Inferior parietal cortex (tissue), 1 donor: ENCODE results near the gene NAPEPLD.
"Not testable (repeated sequence)": the region's sequence is repeated elsewhere in the genome, so short reads cannot be mapped to it uniquely, and the experiment has no call there.

ENCODE experiments used
- DNase-seq: peaks from one replicate; pipeline ENCODE4 v3.0.0-alpha.2; 2016; ENCODE audit errors: extremely low spot score

NAPEPLD gene

DNA sequence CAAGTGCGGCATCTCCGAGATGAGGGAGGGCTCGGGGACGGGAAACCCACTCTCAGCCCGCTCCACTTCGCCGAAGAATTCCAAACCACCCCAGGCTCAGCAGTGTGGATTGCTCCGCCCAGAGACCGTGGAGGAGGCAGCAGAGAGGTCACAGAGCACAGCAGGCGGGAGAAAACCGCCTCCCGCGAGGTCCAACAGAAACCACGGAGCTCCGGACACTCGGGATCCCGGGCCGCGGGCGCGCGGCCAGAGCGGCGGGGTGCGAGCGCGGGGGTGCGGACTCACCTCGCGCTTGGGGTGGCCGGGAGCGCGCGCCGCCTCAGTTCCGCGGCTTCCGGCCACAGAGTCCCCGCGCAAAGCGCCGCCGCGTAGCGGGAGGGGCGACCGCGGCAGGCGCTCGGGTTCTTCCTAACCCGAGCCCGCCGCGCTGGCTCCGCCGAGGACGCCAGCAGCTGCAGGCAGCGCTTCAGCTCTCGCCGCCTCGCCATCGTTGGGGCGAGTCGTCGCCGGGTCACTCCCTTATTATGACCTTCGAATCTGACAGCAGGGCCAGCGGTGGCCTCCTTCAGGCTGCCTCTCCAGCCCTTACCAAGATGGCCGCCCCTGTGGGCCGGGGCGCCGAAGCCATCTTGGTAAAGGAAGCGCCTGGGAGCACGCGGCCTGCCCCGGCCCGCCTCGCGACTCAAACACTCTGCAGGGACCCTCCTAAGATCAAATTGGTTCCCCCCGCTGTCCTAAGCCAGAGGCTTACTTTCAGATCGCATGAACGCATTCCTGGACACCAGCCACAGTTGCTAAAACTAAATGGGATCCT is at the start of gene NAPEPLD:
NAPEPLD (minus strand) TSS at position 106 of the 814 bp plus-strand sequence. CDS start 20,323 bp downstream, outside the sequence.
- DNase-seq: peak; percentile 89

DNA sequence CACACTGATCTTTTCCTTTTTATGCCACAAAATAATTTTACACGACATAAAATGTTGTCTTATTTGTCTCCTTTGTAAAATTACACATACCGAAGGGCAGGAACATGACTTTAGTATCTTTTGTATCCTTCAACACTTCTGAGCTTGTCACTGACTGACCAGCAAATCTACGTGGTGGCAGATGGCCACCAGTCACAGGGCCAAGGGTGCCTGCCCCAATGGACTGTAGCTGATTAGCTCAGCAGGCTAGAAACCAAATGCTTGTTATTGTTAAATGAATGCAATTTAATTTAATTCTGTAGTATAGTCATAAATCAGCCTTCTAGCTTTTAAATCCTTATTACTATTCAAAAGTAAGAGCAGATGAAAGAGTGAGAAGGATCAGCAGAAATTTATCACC is 49.2 kb upstream of the NAPEPLD start:
- DNase-seq: not testable (repeated sequence)

DNA sequence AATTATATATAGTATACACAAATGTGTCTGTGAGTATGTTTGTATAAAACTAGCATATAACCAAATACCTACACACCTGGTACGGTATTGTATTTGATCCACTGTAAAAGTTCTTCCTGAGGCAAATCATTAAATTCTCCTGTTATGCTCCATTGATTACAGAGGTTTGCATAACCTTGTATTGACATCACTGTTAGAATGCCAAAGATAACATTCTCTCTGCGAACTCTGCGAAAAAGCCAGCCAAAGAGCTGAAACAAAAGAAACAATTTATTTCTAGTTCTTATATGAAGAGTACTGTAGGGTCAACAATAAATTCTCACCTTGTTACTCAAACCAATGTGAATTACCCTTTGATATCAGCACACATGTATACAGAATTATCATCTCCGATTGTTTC is 46.5 kb upstream of the NAPEPLD start:
- DNase-seq: not testable (repeated sequence)

DNA sequence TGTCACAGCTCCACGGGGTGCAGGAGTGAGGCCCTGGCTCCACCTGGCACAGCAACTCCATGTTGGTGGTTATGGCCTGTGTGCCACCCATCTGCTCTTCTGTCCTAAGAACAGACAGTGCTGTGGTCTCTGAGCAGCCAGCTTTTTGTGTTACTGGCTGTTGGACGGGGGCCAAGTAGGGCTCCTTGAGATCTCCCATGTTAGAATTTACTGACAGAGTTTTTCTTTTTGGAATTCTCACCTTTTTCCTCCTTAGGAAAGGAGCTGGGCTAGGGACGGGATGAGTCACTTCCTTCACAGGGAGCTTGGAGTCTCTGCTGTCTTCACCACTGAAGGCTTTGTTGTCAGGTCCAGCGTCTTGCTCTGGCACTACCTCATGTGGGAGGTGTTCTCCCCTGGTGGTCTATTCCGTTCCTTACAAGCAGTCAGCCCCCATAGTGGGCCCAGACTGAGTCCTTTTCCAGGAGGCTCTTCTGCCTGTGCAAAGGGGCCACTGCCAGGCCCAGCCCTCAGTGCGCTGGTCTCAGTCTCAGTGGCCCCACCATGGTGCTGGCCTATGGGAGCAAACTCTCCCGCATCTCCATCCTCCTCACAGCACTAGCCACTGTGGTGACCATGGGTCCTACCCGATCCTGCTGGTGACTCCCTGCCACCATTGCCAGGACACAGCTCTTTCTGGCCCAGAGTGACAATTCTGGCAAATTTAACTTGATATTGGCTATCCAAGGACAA is 23.7 kb upstream of the NAPEPLD start:
- not testable (repeated sequence) for DNase-seq

DNA sequence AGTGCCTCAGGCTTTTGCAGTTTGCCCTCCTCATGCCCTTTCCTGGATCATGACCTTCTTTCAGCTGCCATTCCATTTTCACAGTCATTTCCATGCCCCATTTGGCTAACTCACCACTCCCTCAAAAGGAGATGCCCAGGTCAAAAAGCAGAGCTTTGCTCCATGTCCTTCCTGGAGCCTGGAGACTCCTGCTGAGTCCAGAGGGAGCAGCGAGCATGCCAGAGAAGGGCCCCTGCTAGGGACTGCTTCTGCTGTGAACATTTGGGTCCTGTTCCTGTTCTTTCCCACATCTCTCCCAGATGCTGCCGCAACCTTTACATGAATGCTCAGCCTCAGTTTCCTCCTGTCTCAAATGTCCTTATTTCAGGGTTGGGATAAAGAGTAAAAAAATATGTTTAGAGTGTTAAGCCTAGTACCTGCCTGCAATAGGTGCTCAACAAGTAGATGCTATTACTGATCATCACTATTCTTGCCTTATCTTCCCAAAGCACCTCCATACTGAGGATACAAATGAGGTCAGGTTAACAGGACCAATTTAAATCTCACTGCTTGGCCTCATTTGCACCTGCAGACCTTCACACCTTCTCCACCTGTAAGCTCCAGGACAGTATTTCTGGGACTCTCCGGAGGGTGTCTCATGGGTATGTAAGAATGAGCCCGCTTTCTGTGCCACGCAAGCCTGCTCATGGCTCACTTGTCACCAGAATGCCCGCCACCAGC is 23.0 kb upstream of the NAPEPLD start:
- DNase-seq: not testable (repeated sequence)

DNA sequence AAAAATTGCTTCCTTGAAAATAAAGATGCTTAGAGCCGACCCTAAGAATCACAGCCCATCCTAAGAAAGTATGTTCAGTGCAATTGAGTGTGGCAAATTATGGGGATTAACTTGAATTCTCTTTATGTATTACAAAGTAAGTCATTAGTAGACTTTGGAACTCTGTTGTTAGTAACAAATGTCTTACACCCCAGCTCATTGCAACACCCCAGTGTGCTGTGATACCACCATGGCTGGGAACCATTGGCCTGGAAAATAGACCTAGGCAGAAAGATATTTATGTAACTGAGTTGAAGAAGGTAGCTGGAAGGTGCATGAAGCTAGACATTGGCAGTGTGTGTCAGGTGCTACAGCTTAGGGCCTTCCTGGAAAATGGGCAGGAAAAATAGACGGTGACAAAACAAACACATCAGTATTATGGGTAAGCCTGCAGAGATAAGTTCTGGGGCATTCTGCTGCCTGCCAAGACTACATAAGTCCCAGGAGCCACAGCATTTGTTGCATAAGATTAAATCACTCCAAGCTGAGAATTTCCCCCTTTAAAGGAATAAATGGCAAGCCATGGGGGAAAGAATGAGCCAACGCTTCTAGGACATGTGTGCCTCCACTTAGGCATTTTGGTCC is 18.1 kb upstream of the NAPEPLD start:
- DNase-seq: not testable (repeated sequence)

DNA sequence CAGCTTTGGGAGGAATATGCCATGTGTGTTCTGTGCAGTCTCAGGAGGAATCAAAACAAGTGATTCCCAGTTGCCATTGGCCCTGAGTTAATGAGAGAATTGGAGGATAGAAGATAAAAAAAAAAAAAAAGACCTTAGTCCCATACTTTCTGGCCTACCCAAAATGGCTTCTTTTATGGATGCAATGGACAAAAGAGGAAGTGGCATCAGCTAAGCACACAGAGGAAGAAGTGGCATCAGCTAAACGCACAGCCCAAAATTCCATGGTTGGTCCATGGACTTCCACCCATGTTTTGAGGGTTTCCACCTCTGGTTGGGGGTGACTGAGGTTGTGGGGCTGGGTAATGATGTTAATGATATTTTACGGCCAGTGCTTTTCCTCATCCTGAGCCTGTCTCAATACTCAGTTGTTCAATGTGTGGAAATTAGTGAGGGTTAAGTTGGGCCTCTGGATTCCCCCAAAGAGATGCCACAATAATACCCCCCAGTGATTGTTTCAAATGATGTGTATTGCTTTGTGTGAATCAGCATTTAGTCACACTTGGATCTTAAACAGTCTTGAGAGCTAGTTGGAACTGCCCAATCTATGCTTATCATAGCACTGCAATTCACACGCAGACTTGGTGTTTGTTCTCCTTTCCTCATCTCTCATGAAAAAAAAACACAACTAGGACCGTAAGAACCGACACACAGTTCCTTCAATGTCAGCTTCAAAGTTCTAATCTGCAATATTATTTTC is 14.4 kb upstream of the NAPEPLD start:
- DNase-seq: not testable (repeated sequence)

DNA sequence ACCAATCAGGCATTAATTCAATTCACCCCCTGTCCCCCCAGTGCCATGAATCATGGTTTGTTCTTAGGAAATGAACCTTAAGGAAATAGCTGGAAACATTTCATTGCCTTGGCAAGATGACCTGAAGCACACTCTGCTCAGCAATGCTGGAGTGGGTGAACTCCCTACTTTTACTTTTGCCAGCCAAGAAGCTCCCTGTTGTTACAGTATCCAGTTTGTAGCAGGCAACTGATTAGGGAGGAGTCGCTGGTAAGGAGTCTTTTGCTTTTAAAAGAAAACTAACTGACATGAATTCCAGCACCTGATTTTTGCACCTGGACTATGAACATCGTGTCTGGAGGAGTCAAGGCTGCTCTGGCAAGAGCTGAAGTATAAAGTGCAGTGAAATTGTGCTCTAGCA is 13.7 kb upstream of the NAPEPLD start:
- DNase-seq: not testable (repeated sequence)

DNA sequence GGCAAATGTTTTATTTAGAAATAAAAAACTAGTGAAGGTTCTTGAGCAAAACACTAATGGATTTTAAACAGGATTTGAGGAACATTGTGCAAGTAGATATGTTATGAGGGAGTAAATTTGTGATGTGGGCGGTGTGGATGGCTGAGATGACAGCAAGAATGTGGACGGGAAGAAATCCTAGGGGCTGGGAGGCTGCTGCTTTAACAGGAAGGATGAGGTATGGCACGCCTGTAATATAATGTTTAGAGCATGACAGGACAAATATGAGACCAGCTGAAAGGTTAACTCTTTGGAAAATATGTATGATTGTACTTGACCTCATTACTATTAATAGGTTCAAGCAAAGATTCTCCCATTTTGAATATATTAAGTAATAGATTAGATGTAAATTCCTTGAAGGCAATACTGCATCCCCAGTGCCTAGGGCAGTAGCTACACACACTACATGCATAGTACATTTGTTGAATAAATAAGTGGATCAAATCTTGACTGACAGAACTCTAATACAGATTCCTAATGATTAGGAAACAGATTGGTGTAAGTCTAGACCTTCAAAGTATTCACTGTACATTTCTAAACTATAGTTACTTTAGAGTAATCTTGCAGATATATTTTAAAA is 13.2 kb upstream of the NAPEPLD start:
- DNase-seq: not testable (repeated sequence)

DNA sequence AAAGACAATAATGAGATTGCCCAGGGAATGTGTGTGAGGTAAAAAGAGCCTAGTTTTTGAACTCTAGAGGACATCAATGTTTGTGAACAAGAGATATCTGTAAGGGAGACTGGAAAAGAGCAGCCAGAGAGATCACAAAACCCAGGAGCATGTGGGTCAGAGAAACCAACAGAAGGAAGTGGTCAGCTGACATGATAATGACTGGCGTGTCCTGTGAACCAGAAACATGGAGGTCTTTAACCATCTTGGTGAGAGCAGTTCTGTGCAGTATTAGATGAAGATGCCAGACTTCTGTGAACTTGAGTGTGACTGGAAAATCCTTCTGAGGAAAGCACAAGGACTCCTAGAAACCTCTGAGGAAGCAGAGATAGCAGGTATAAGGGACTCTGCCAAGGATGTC is 10.2 kb upstream of the NAPEPLD start:
- DNase-seq: not testable (repeated sequence)

DNA sequence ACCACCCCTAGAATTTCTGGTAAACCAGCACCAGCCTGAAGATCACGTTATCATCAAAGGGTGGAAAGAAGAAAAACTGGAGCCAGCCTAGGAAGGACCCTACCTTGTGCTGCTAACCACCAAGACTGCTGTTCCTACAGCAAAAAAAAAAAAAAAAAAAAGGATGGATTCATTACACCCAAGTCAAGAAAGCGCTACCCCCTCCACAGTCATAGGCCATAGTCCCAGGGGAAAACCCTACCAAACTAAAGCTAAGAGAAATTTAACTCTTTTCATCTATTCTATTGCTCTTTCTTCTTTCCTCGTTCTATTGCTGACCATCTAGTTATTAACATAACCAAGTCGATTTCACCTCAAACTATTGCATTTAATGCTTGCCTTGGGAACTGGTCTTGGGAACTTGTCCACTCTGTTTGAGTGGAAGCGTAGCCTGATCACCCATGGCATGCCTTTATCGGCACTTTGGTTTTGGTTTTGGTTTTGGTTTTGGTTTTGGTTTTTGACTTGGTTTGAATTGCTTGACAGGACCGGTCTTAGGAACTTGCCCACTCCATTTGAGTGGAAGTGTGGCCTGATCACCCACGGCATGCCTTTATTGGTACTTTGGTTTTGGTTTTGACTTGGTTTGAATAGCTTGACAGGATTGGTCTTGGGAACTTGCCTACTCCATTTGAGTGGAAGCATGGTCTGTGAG is 6.6 kb upstream of the NAPEPLD start:
- not testable (repeated sequence) for DNase-seq

DNA sequence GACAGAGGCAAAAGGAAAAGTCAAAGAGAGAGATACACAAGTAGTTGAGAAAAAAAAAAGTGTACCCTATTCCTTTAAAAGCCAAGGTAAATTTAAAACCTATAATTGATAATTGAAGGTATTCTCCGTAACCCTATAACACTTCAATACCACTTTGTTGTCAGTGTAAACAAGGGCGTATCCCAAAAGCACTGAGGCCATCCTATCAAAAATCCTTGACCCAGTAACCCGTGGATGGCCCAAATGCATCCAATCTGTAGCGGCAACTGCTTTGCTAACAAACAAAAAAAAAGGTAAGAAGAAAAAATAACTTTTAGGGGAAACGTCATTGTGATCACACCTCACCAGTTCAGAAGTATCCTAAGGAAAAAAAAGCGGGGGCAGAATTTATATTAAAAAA is 5.1 kb upstream of the NAPEPLD start:
- DNase-seq: no peak

DNA sequence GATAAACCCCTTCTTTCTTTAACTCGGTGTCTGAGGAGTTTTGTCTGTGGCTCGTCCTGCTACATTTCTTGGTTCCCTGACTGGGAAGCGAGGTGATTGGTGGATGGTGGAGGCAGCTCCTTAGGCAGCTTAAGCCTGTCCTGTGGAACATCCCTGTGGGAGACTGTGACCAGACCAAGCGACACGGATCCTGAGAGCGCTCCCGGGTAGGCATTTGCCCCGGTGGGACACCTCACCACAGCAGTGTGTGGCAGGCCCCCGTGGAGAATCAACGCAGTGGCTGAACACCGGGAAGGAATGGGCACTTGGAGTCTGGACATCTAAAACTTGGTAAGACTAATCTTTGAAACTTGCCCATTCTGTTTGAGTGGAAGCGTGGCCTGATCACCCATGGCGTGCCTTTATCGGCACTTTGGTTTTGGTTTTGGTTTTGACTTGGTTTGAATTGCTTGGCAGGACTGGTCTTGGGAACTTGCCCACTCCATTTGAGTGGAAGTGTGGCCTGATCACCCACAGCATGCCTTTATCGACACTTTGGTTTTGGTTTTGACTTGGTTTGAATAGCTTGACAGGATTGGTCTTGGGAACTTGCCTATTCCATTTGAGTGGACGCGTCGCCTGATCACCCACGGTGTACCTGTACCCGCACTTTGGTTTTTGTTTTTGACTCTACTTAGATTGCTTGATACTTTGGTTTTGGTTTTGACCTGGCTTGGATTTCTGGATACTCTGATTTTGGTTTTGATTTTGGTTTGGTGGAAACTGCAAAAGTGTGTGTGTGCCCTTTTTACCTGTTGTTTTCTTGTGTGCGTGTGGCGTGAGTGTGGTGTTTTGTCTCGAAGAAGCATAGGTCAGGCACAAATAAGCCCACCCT is 4.1 kb upstream of the NAPEPLD start:
- not testable (repeated sequence) for DNase-seq

DNA sequence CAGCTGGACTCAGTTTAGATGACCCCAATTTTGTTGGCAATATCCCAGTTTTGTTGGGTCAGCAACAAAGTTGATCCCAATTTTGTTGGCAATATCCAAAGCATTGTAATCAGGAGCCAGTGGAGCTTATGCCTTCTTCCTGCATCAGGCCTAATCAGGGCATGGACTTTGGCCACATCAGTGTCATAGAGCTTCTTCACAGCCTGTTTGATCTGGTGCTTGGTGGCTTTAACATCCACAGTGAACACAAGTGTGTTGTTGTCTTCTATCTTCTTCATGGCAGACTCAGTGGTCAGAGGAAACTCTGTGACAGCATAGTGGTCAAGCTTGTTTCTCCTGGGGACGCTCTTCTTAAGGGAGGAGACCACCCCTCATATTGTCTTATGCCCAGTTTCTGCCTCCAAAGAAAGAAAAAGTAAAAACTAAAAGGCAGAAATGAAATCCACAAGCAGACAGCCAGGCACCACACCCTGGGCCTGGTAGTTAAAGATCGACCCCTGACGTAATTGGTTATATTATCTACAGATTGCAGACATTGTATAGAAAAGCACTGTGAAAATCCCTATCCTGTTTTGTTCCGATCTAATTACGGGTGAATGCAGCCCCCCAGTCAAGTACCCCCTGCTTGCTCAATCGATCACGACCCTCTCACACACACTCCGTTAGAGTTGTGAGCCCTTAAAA is 3.2 kb upstream of the NAPEPLD start:
- DNase-seq: not testable (repeated sequence)

DNA sequence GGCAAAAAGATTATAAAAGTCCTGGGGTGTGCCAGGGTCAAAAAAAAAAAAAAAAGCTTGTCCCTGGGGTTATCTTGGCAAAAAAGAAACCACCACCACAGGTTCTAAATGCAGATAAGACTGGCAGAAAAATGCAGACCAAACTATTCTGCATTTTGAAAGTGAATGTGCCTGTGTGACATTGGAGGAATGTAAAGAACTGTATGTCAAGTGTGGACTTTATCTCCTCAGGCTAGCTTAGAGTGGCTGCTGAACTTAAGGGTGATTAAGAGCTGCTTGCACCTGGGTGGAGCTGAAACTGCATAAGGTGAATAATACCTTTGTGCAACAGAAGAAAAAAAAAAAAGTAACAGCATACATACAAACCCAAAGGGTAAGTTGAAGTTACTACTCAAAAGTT is 1.3 kb upstream of the NAPEPLD start:
- no peak for DNase-seq

DNA sequence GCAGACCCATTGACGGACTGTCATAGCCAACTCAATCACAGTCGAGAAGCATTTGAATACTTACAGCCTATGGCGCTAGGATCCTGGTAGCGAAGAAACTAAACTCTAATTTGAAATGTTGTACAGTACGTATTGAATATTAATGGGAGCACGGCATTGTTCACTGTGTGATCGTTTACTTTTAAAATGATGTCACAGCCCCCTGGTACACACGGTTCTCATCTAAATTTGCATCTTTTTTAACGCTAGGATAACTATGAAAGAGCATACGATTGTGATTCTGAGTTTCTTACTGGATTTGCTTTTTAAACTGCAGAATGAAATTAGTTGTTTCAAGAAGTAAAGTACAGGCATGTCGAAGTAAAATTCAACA is 895 bp upstream of the NAPEPLD start:
- DNase-seq: no peak

DNA sequence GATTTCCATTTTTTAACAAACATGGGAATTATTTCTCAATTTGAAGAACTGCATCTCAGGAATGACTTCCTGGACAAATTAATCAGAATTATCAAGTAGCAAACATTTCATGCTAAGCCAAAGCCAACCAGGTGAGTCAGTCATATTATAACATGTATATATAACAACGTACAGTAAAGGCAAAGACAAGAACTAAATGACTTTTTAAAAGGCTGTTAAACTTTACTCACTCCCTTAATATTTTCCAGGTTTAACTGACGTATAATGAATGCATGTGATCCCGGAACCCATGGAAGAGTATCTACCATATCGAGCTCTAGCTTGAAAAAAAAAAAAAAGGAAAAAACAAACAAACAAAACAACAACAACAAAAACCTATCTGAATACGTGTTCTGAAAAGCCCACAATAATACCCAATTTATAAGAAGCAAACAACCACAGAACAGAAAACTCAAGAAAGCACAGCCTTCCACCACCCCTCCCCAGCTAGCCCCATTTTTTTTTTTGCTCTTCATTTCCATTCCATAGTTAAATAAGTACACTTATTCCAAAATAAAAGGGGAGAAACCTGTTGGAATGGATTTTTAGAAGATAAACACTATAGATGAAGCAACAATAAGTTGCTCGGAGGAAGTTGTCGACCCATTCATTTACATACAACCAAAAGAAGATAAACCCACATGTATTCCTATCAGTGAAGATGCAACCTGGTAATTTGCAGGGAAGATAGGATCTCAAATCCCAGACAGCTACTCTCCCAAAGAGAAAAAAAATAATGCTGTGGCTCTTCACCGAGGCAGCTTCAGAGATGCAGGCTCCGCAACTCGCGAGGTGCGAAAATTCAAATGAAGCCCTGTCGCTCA is 537 bp downstream of the NAPEPLD start:
- DNase-seq: no peak

DNA sequence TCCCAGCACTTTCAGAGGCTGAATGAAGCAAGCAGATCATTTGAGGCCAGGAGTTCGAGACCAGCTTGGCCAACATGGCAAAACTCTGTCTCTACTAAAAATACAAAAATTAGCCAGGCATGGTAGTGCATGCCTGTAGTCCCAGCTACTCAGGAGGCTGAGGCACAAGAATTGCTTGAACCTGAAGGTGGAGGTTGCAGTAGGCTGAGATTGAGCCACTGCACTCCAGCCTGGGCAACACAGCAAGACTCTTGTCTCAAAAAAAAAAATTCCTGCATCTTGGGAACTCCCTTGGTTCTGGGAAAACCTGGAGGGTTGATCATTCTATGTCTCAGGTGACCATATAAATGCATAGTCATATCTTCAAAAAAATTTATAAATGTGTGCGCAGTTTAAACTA is 4.1 kb downstream of the NAPEPLD start:
- not testable (repeated sequence) for DNase-seq
